SHP77 (cell line): ENCODE results near the gene DDX39B.

Source experiments
- DNase-seq, 2 experiments: peaks; one replicate each; lab custom pipeline; 2025; lab: John Stamatoyannopoulos, UW

The DDX39B gene

GRCh38 chr6:31485055-31485454 lies 56.7 kb downstream of the DDX39B start:
- DNase-seq: no peak

DNA sequence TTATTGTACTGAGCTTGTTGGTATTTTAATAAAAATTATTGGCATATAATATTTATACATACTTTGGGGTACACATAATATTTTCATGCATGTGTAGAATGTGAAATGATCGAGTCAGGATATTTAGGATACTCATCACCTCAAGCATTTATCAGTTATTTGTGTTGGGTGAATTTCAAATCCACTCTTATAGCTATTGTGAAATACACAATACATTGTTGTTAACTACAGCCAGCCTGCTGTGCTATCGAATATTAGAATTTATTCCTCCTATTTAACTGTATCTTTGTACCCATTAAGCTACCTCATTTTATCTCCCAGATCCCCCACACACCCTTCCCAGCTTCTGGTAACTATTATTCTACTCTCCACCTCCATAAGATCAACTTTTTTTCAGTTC lies 58.4 kb downstream of the DDX39B start:
- no peak for DNase-seq

- no peak for DNase-seq
These were observed 61.2 kb downstream of the DDX39B start for GRCh38 chr6:31480574-31480973.
